Stimulated activated memory B cell treated with anti-CD40 and anti-IgM and Interleukin-4, amounts not matched to agents 10 μg/mL and 1 μg/mL and 100 μg/mL, for 72 hours (primary cell): Measurements from ENCODE around the gene EPHX1.
"Not testable (repeated sequence)": the region's sequence is repeated elsewhere in the genome, so short reads cannot be mapped to it uniquely, and the experiment has no call there.

ENCODE experiments used
- ATAC-seq: fragments of 150-1000 bp; cut with Tn5 transposase; 2 replicates; pipeline ENCODE4 v1.10.0; 2021
- H3K27ac Mint-ChIP-seq: one replicate; pipeline ENCODE4 v1.8.0; 2022; ENCODE audit warnings: mild to moderate bottlenecking, mixed read lengths
- H3K27me3 Mint-ChIP-seq: one replicate; pipeline ENCODE4 v1.8.0; 2022; ENCODE audit warnings: mixed read lengths
- H3K36me3 Mint-ChIP-seq: one replicate; pipeline ENCODE4 v1.8.0; 2022; ENCODE audit warnings: mixed read lengths
- H3K4me1 Mint-ChIP-seq: one replicate; pipeline ENCODE4 v1.8.0; 2022; ENCODE audit warnings: mixed read lengths
- H3K4me3 Mint-ChIP-seq: one replicate; pipeline ENCODE4 v1.8.0; 2022; ENCODE audit warnings: mild to moderate bottlenecking, moderate library complexity, mixed read lengths
- H3K9me3 Mint-ChIP-seq: one replicate; pipeline ENCODE4 v1.8.0; 2022; ENCODE audit warnings: mixed read lengths

Gene EPHX1

DNA sequence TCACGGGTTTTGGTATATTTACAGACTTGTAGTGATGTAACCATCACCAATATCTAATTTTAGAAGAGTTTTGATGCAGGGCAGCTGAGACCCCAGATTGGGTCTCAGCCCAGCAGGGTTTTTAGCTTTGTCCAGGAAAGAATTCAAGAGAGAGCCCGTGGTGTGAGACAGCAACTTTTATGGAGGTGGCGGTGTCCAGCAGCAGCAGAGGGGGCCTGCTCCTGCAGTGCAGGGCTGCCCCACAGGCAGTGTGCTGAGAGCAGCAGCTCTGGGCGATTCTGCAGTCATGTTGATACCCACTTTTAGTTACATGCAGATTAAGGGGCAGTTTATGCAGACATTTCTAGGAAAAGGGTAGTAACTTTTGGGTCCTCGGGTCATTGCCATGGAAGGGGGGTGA is 1.8 kb upstream of the EPHX1 start:
- Mint-ChIP-seq H3K27me3 (peaks cover 11% of the 10 kb centered on the region), H3K27ac (no peak overlapping the region), H3K4me1 (peaks cover 15% of the 10 kb centered on the region), H3K9me3 (no peaks in the 10 kb centered on the region), H3K4me3 (no peak overlapping the region), H3K36me3 (no peaks in the 10 kb centered on the region)
- no peak for ATAC-seq

DNA sequence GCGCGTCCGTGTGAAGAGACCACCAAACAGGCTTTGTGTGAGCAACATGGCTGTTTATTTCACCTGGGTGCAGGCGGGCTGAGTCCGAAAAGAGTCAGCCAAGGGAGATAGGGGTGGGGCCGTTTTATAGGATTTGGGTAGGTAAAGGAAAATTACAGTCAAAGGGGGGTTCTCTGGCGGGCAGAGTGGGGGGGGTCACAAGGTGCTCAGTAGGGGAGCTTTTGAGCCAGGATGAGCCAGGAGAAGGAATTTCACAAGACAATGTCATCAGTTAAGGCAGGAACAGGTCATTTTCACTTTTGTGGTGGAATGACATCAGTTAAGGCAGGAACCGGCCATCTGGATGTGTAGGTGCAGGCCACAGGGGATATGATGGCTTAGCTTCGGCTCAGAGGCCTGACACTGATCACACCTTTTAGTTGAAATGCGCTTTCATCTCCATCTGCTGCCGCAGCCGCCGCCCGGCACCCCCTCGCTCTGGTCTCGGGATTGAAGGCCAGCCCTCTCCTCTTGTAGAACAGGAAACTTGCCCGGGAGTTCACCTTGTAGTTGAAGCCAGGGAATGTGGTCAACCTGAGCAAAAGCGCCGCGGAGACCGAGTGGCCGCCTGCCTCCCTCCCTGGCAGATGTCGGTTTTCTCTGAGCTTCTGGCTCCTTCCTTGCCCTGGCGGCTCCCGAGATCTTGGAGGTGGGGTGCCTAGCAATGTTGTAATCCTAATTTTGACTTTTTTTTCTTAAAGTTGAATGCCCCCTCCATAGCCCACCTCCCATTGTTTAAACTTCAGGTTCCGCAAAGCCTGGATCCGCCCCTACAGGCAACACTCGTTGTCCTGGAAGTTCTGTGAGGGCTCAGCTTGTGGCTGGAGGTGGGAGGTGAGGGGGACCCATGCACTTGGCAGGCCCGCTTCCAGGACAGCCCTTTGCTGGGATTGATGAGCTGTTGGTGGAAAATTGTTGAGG is 935 bp downstream of the EPHX1 start:
- peak overlapping the region; percentile 70 for H3K4me3 Mint-ChIP-seq
- not testable (repeated sequence) for H3K9me3 Mint-ChIP-seq, H3K36me3 Mint-ChIP-seq, ATAC-seq
- H3K4me1 Mint-ChIP-seq: peaks cover 15% of the 10 kb centered on the region
- peak overlapping the region; percentile 64 for H3K27ac Mint-ChIP-seq
- H3K27me3 Mint-ChIP-seq: peaks cover 11% of the 10 kb centered on the region

DNA sequence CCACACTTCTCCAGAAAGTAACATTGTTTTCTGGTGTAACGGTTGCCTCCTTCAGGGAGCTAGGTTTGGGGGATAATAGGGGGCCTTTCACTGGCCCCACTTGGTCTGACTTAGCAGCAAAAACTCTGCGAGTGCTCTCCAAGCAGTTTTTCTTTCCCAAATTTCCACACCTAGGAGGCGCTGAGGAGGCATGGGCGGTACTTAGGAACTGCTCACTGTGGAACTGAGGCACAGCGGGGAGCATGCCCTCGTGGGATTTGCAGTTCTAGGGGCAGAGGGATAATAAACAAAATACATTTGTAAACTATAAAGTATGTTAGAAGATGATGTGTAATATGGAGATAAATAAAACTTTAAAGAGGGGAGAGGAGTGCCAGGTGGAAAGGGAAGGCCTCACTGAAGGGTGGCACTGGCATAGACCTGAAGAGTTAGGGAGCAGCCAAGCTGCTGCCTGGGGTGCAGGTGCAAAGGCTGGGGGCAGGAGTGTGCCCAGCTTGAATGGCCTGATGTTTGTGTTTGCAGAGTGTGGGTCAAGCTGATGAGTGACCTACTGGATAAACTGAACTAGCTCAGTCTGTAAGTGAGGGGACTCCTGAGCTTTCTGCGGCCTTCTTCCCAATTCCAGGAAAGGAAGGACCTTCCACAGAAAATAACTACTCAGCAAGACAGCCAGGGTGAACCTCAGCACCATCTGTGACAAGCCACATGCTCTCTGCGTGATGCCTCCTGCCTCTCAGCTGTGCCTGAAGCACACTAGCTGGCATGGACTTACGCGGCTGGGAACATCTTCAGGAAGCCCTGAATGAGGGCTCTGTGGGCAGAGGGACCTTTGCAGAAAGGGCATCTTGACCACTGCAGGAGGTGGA is 1.9 kb downstream of the EPHX1 start:
- peaks cover 15% of the 10 kb centered on the region for H3K4me1 Mint-ChIP-seq
- no peak for ATAC-seq
- H3K27me3 Mint-ChIP-seq: peaks cover 11% of the 10 kb centered on the region
- H3K9me3 Mint-ChIP-seq: no peaks in the 10 kb centered on the region
- no peak overlapping the region for H3K4me3 Mint-ChIP-seq
- no peak overlapping the region for H3K27ac Mint-ChIP-seq
- H3K36me3 Mint-ChIP-seq: no peaks in the 10 kb centered on the region

DNA sequence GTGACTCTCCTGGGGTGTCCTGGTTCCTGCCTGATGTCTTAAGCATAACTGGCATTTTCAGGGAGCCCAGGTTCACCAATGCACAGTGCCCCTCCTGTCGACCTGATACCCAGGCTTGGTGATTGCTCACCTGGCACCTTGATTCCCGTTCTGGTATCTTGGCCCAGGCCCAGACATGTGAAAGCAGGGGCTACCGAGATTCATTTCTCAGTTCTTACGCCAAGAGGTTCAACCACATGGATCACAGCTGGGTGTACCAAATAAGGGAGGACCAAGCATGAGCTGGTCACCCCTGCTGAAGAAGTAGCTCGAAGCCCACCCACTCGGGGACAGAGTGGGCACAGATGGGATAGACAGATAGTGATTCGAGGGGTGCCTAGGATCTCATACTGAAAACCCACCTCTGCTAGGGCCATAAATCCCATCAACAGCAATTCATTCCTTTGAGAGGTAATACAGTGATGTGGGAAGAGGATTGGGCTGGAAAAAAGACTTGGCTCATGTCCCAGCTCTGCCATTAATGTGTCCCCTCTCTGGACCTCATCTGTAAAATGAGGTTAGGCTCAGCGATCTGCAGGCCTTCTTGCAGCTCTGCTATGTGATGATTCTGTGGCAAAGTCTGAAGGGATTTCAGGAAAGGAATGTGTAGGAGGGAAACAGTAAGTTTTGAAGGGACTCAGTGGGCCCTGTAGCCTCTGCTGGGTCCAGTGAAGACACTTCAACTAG is 2.7 kb downstream of the EPHX1 start:
- ATAC-seq: no peak
- no peaks in the 10 kb centered on the region for H3K9me3 Mint-ChIP-seq
- H3K4me3 Mint-ChIP-seq: no peak overlapping the region
- H3K36me3 Mint-ChIP-seq: no peaks in the 10 kb centered on the region
- no peak overlapping the region for H3K27ac Mint-ChIP-seq
- H3K4me1 Mint-ChIP-seq: peaks cover 15% of the 10 kb centered on the region
- peaks cover 11% of the 10 kb centered on the region for H3K27me3 Mint-ChIP-seq

DNA sequence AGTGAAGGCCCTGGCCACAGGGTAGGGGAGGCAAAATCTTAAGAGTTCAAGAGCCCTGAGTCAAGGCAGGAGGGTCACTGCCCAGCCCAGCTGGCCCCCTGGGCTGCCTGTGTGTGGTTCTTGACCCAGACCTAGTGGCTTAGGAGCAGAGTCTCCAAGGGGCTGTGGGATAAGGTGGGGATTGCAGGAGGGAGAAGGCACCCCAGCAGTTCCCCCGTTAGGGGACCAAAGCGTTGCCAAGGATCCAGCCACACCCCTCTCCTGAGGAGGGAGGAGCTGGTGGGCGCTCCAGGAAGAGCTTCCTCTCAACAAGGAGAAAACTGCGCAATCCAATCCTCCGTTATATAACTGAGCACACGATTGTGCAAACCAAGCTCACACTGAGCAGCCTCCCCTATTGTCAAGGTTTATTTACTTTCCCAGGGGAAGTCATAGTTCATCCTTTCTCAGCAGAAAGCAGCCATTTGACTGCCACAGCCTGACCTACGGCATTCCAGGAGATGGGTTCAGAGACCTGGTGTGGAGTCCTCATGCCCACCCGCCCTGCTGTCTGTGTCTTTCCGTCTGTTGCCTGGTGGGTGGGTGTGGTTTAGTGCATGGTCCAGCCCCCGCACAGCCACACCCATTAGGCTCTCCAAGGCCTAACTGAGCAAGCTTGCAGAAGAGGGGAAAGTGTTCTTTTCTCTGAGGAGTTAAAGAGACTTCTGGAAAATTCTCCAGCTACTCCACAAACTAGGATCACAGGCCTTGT is 3.5 kb downstream of the EPHX1 start:
- H3K9me3 Mint-ChIP-seq: no peaks in the 10 kb centered on the region
- H3K4me3 Mint-ChIP-seq: no peak overlapping the region
- H3K36me3 Mint-ChIP-seq: no peaks in the 10 kb centered on the region
- ATAC-seq: no peak
- no peak overlapping the region for H3K27ac Mint-ChIP-seq
- H3K27me3 Mint-ChIP-seq: peaks cover 9% of the 10 kb centered on the region
- peaks cover 15% of the 10 kb centered on the region for H3K4me1 Mint-ChIP-seq

DNA sequence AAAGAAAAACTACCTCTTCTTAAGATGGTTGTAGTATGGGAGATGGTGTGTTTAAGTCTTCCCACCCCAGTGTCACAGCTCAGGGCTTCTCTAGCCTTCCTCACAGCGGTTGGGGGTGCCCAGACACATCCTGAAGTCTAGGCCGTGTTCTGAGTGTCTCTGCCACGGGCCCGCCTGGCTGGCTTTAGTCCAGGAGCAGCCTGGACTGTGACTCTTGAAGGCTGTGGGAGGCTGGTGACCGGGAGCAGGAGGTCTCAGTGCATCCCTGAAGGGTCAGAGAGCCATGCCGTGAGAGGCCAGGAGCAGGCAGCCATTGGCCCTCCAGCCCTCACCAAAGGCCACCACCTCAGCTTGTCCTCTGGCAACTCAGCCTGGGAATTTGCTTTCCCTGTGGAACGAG is 4.5 kb downstream of the EPHX1 start:
- peaks cover 13% of the 10 kb centered on the region for H3K4me1 Mint-ChIP-seq
- no peak for ATAC-seq
- no peaks in the 10 kb centered on the region for H3K9me3 Mint-ChIP-seq
- no peaks in the 10 kb centered on the region for H3K27me3 Mint-ChIP-seq
- H3K36me3 Mint-ChIP-seq: no peaks in the 10 kb centered on the region
- H3K27ac Mint-ChIP-seq: no peak overlapping the region
- no peak overlapping the region for H3K4me3 Mint-ChIP-seq

DNA sequence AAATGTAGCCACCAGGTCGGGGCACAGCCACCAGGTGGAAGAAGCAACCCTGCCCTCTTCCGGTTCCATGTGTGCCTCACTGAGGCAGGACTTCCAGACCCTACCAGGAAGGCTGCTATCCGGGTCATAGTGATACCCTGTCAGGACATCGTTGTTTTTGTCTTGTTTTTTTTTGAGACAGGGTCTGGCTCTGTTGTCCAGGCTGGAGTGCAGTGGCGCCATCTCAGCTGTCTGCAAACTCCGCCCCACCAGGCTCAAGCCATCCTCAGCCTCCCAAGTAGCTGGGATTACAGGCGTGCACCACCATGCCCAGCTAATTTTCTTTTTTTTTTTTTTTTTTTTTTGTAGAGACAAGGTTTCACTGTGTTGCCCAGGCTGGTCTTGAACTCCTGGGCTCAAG is 5.2 kb downstream of the EPHX1 start:
- H3K9me3 Mint-ChIP-seq: not testable (repeated sequence)

DNA sequence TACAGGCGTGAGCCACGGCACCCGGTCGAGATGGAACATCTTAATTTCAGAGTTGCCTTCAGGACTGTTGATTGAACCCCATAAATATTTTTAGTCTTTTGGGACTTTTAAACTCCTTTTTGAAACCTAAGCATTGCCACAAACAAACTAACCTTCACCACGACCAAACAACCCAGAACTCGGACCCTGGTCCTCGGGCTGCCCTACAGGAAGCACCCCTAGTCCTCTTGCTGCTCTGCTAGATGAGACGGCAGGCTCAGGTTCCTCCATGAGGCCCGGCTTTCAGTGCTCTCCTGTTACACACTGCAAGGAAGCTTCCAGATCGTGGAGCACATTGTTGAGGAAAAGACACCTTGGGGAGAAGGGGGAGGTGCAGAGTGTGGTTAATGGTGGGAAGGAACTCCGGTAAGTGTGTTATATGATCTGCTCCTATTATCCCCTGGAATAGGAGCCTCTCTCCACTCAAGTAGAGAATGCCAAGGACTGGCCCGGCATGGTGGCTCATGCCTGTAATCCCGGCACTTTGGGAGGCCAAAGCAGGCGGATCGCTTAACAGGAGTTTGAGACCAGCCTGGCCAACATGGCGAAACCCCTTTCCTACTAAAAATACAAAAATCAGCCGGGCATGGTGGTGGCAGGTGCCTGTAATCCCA is 5.7 kb downstream of the EPHX1 start:
- no peak for ATAC-seq
- peaks cover 3% of the 10 kb centered on the region for H3K9me3 Mint-ChIP-seq
- no peak overlapping the region for H3K4me3 Mint-ChIP-seq
- no peaks in the 10 kb centered on the region for H3K36me3 Mint-ChIP-seq
- no peak overlapping the region for H3K27ac Mint-ChIP-seq
- H3K27me3 Mint-ChIP-seq: no peaks in the 10 kb centered on the region
- peaks cover 3% of the 10 kb centered on the region for H3K4me1 Mint-ChIP-seq

More for the DNA sequence above, 5.2 kb downstream of the EPHX1 start:
- H3K4me1 Mint-ChIP-seq, H3K27ac Mint-ChIP-seq, ATAC-seq, H3K36me3 Mint-ChIP-seq, H3K27me3 Mint-ChIP-seq, H3K4me3 Mint-ChIP-seq: not testable (repeated sequence)

DNA sequence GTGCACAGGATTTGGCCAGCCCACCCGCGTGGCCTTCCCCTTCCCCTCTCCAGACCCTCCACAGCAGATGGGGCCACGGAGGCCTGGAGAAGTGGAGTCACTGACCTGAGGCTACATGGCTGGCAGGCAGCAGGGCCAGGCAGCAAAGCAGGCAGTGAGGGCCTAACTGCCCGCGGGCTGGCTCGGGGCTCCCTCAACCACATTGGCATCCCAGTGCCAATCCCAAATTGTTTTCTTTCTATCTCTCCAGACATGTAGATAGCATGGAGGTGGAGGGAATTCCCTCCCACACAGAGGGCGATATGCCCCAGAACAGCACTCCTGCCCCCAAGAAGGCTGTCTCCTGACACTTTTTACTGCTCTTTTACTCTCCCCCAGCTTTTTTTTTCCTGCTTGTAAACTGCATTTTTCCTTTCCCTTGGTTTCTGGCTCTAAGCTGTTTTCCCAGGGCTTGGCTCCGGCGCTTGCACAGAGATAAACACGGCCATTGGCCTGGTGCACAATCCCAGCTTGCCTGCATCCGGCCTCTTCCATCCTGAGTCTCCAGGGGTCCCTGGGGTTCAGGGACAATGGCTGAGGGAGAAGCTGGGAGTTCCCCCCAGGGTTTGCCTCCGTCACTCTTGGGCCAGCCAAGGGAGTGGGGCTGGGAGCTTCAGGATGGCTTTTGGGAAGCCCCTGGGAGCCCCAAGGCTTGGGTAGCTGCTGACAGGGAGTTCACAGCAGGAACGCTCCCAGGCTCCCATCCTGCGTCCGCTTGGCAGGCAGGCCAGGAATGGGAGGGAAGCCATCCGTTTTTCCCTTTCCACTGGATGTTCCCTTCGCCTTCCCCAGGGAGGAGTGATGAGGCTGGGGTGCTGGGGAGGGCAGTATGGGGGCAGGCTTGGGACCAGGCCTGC is 7.0 kb downstream of the EPHX1 start:
- no peak overlapping the region for H3K27ac Mint-ChIP-seq
- no peak overlapping the region for H3K4me3 Mint-ChIP-seq
- peaks cover 3% of the 10 kb centered on the region for H3K9me3 Mint-ChIP-seq
- no peaks in the 10 kb centered on the region for H3K4me1 Mint-ChIP-seq
- H3K27me3 Mint-ChIP-seq: no peaks in the 10 kb centered on the region
- no peaks in the 10 kb centered on the region for H3K36me3 Mint-ChIP-seq
- no peak for ATAC-seq

DNA sequence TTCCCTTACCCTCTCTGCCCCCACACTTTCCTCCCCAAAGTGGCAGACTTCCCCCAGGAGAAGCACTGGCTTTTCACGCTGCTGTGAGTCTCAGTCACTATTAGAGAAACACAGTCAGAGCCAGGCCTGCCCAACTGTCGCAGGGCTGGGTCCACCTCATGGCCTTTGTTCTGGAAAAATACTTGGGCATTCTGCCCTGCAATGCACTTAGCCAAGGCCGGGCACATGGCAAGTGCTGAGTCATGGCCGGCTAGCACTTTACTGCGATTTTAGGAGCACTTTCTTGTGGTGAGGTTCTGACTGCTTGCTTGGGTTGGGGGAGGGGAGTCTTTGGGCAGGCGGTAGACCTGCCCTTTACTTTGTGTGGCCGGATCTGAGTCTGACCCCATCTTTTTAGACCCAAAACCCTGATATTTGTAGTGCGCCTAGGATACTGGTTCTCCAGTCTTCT is 7.7 kb downstream of the EPHX1 start:
- Mint-ChIP-seq H3K9me3 (peaks cover 3% of the 10 kb centered on the region), H3K4me3 (no peak overlapping the region), H3K27me3 (no peaks in the 10 kb centered on the region), H3K36me3 (no peaks in the 10 kb centered on the region), H3K27ac (no peak overlapping the region), H3K4me1 (no peaks in the 10 kb centered on the region)
- no peak for ATAC-seq

DNA sequence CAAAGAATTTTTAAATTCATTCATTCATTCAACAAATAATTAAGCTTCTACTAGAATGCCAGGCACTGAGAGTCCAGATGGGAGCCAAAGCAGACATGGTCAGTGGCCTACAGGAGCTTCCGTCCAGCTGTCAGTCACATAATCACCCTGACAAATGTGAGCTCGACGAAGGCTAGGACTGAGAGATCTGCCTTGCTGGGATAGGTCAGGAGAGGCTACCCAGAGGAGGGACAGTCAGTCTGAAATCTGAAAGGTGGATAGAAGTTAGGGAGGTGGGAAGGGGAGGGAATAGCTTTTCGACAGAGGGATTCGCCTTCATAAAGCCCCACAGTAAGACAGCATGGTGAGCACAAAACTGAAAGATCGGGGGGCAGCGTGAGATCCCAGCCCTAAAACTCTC is 8.3 kb downstream of the EPHX1 start:
- H3K36me3 Mint-ChIP-seq: no peaks in the 10 kb centered on the region
- H3K4me1 Mint-ChIP-seq: no peaks in the 10 kb centered on the region
- ATAC-seq: no peak
- peaks cover 3% of the 10 kb centered on the region for H3K9me3 Mint-ChIP-seq
- H3K27ac Mint-ChIP-seq: no peak overlapping the region
- no peak overlapping the region for H3K4me3 Mint-ChIP-seq
- no peaks in the 10 kb centered on the region for H3K27me3 Mint-ChIP-seq

DNA sequence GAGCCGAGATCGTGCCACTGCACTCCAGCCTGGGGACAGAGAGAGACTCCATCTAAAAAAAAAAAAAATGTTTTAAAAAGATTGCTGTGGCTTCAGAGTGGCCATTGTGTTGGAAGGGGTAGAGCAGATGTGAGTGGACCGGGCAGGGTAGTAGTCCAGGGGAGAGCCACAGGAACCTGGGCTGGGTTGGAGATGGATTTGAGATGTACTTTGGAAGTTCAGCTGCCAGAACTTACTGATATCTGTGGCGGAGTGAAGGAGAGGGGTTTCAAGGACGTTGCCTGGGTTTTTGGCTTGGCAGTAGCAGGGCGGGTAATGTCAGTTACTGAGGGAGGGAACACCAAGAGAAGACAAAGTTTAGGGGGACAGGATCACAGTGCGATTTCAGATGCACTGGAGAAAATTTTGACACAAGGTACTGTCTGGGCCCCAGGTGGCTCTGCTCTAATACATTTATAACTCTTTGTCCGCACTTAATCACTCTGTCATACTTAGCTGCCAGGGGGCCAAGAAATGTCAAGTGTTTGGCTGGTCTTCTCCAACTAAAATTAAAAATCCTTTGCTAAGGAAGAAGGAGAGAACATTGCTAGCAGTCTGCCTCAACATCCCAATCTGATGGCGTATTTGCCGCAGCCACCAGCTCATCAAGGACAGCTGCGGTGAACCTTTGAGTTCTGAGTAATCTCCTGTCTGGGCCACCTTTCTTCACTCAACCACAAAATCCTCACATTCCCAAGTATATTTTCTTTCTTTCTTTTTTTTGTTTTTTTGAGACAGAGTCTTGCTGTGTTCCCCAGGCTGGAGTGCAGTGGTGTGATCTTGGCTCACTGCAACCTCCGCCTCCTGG is 9.6 kb downstream of the EPHX1 start:
- H3K4me1 Mint-ChIP-seq: no peaks in the 10 kb centered on the region
- H3K36me3 Mint-ChIP-seq: no peaks in the 10 kb centered on the region
- peaks cover 3% of the 10 kb centered on the region for H3K9me3 Mint-ChIP-seq
- no peak overlapping the region for H3K27ac Mint-ChIP-seq
- H3K27me3 Mint-ChIP-seq: peaks cover 5% of the 10 kb centered on the region
- H3K4me3 Mint-ChIP-seq: no peak overlapping the region
- no peak for ATAC-seq
